ENCODE results near the gene RNF214.
"Not testable (repeated sequence)": the region's sequence is repeated elsewhere in the genome, so short reads cannot be mapped to it uniquely, and the experiment has no call there.

RNF214 gene

DNA sequence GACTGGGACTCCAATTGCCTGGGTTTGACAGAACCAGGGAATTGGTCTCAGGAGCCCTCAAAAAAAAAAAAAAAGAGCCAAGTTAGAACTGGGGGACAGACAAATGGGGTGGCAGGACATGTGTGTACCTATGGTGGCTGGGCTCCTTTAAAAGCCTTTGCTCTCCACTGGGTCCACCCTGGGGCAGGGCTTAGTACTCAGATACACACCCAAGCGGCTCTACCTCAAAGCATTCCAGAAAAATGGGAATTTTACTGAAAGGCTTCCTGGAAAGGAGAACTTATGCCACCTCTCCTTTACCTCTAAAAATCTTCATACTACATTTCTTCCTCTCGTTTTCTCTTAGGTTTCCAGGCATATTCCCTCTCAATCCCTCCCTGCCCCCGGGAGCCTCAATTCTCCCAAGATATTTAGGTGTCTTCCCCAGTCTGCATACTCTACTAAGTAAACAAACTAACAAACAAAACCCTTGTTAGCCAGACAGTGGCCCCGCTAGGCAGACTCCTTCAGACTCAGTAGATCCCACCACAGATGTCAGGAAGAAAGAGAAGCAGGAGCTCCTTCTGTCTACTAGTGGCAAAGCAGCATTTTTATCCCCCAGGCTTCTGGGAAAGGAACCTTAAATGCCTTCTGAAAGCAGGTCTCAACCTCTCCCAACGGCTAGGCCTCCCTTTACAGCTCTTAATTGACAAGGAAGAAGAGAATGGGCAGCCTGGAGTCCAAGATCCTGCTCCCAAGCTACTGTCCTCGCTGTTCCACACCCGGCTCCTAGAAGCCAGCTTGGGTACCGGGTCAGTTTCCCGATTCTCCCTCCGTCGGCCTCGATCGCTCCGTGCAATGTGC is 1.3 kb upstream of the RNF214 start:
- no peak for DNase-seq (ENCODE audit: low read depth)

DNA sequence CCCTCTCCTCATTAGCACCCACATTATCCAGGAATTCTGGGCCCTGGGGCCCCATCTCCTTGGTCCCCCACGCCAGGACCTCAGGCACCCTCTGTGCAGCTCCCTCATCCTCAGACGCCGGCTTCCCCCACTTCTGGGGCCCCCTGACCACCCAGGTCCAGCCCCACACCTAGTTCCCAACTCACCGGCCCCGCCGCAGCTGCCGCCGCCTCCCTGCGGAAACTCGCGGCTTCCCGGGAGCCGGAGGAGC is 704 bp upstream of the RNF214 start, which contains the start of gene PCSK7:
Gene PCSK7 (minus strand): TSS at position 232 of the 250 bp plus-strand sequence. CDS start 2,229 bp downstream, outside the sequence.
- no peak for DNase-seq (ENCODE audit: low read depth)

DNA sequence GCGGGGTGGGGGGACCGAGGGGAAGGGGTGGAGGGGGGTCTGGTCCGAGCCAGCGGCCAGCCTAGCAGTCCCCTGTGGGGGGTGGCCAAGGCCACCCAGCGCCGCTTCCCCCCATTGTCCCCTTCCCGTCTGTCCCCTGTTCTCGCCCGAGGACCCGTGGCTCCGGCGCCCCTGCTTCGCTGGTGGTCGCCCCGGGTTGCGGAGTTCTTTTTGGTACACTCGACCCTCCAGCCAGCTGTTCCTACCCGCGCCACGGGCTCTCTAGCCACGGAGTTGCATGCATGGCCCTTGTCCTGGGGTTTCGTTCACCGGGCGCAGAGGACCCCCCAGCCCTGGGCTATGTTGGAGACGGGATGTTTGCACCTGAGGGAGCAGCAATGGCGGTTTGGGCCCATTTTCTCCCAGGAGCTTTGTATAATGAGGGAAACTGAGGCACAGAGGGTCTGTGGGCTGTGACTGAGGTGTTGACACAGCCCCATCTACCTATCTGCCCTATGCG is 489 bp downstream of the RNF214 start:
- no peak for DNase-seq (ENCODE audit: low read depth)

DNA sequence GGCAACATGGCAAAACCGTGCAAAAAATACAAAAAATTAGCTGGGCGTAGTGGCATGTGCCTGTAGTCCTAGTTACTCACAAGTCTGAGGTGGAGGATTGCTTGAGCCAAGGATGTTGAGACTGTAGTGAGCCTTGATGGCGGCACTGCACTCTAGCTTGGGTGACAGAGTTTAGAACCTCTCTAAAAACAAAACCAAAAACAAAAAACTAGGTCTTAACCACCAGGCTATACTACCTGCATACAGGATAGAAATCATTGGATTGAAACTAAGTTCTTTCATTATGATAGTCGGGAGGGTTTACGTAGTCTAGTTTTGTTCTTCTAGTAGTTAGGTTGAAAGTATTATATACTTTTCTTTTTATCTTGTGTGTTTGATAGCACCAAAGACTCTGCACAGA is 5.8 kb downstream of the RNF214 start:
- DNase-seq (ENCODE audit: low read depth), result no peak

DNA sequence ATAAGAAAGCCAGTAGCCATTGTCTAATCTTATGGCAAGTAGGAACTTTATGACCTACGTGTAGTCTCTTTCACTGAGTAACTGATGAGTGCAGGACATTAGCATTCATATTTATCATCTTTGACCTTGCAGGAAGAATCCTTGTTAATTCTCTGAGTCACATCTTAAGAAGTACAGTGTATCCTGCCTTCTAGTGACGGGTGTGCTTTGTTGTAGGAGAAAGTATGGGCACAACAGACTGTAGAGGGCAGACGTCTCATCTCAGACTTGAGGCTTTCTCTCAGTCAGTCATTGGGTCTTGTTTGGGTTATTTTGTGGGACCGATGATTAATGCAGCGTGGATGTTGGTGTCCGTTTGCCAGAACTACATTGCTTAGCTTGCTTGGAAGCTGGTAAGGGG is 6.8 kb downstream of the RNF214 start:
- no peak for DNase-seq (ENCODE audit: low read depth)

DNA sequence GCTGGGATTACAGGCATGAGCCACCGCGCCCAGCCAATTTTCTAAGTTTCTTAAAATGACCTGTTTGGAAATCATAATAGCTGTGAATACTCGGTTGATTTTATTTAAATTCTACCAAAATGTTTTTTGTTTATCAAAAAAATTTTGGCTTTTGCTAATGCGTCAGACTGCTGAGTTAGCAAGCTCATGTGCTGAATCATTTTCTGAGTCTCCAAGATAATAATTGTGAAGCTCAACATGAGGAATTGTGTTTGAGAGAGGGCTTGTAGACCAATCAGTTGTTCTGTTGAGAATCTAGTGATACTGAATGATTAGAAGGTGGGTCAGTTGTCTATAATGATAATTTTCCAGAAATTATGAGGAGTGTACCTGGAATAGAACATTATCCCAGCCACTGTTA is 15.9 kb downstream of the RNF214 start:
- DNase-seq (ENCODE audit: low read depth), result no peak

DNA sequence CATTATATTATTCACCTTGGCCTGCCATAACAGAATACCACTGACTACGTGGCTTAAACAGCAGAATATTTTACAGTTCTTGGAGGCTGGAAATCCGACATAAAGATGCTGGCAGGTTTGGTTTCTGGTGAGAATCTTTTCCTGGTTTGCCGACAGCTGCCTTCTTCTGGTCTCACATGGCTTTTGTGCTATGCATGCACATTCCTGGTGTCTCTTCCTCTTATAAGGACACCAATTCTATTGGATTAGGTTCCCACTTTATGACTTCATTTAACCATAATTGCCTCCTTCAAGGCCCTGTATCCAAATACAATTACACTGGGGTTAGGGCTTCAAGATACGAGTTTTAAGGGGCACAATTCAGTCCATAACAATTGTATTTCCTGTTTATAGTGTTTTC is 17.1 kb downstream of the RNF214 start:
- DNase-seq (ENCODE audit: low read depth), result no peak

DNA sequence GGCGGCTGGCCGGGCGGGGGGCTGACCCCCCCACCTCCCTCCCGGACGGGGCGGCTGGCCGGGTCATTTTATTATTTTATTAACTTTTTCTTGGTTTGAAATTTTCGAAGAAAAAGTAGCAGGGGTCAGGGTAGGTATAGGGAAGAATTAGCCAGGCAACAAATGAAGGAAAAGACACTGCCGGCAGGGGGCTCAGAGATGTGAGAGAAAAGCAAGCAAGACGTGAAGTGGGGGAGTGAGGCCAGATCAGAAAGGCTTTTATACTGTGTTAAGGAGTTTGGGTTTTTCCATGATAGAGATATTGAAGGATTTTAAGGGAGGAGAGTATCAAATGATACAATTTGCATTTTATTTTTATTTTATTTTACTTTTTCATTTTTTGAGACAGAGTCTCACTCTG is 19.0 kb downstream of the RNF214 start:
- DNase-seq (ENCODE audit: low read depth), result no peak

DNA sequence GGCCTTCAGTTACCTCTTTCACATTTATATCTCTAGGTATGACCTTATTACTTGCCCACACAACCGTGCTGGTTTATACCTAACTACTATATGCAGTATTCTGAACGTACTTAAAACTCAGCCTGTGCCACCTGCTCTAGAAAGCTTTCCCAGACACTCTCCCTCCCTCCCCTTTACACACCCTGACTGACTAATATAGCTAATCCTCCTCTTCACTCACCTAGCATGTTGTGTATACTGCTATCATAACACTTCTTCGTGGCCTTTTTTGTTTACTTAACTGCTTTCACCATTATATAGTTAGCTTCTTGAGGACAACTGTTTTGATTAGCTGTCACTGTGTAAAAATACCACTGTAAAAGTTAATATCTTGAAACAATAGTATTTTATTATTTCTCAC is 23.5 kb downstream of the RNF214 start:
- DNase-seq (ENCODE audit: low read depth), result no peak

DNA sequence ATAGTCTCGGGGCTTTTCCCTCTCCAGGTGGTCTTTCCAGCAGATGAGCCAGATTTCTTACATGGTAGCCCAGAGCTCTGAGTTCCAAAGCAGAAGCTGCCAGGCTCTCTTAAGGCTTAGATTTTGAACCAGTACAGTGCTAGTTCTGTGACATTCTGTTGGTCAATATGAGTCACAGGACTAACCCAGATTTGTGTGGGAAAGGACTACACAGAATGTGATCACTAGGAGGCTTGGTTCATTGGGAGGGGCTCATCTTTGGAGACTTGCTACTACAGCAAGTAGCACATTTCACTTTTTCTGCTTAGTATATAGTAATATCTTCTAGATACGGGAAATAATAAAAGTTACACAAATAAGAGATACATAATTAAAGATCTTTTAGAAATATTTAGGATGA is 24.1 kb downstream of the RNF214 start:
- DNase-seq (ENCODE audit: low read depth), result no peak

DNA sequence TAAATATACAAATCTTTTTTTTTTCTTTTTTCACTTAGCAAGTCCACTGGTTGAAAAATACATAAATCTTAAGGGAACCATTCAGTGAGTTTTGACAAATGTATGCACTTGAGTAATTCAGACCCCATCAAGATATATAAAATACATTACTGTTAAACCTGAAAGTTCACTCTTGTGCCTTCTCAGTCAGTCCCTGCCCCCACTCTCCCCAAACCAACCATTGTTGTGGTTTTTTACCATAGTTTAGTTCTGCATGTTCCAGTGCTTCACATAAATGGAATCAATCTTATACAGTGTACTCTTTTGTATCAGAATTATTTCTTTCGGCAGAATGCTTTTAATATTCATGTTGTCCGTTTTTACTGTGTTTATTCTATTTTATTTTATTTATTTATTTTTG is 26.1 kb downstream of the RNF214 start:
- DNase-seq (ENCODE audit: low read depth), result no peak

DNA sequence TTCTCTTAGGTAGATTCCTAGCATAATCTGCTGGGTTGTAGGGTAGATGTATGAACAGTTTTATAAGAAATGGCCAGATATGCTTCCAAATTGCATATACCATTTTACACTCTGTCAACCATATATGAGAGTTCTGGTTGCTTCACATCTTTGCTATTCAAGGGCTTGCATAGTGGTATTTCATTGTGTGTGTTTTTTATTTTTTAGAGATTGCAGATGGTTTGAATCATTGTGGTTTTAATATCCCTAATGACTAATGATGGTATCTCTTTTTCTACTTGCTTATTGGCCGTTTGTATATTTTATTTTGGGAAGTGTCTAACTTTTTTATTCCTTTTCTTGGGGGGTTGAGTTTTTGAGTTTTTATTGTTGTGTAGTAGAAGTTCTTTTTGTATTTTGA is 26.9 kb downstream of the RNF214 start:
- no peak for DNase-seq (ENCODE audit: low read depth)

DNA sequence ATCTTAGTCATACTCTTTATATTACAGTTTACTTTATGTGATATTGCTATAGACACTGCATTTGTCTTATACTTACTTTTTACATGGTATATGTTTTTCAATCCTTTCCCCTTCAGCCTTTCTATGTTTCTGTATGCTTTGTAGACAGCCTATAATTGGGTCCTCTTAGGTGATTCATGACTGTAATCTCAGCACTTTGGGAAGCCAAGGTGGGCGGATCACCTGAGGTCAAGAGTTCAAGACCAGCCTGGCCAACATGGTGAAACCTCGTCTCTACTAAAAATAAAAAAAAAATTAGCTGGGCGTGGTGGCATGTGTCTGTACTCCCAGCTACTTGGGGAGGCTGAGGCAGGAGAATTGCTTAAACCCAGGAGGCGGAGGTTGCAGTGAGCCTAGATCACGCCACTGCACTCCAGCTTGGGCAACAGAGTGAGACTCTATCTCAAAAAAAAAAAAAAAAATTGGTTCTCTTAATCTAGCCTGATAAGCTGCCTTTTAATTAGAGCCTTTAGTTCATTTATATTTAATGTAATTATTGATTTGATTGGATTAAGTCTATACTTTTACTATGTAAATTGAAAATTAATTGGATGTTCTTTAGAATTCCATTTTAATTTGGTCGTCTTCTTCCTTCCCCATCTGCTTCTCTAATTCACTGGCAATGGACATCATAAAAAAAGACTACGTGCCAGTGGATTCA is 32.3 kb downstream of the RNF214 start:
- DNase-seq (ENCODE audit: low read depth), result not testable (repeated sequence)

DNA sequence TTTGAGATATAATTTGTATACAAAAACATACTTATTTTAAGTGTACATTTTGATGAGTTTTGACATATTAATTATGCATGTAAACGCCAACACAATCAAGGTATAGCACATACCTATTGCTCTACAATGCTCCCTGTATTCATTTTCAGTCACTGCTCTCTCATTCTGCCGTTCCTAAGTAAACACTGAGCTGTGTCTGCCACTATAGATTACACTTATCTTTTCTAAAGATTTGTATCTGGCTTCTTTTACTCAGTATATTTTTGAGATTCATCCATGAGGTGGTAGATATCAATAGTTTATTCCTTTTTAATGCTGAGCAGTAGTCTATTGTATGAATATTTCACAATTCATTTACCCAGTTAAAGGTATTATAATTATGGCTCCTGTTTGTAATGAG is 33.3 kb downstream of the RNF214 start:
- DNase-seq (ENCODE audit: low read depth), result no peak

DNA sequence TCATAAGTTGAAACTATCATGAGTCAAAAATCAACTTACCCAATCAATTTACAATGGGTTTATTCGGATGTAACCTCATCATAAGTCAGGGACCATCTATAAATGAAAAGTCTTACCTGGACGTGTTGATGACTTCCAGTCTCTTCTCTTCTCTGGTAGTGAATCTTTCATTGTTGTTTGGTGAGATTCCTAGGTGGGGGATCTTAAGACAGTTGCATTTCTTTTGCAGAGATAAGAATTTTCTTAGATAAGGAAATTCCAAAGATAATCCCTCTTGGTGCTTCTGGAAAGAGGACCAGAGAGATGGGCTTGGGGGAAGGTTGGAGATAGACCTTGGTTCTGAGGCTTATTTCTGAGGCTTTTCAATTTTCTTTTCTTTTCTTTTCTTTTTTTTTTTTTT is 37.4 kb downstream of the RNF214 start:
- no peak for DNase-seq (ENCODE audit: low read depth)

DNA sequence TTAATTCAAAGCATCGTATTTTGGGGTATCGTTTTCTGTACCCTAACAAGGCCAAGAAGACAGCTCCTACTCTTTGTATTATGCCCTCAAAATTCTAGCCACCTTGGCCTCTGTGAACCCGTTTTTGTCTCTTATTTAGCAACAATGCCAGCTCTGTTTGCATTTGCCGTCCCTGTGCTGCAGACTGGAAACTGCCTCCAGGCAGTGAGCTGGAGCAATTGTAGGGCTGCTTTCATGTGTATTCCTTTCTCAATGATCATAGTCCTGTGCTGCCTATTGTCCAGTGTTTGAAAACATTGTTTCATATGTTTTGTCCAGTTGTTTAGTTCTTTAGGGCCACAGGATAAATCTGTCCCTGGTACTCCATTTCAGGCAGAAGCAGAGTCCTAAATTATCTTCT is 38.7 kb downstream of the RNF214 start:
- DNase-seq (ENCODE audit: low read depth), result no peak

DNA sequence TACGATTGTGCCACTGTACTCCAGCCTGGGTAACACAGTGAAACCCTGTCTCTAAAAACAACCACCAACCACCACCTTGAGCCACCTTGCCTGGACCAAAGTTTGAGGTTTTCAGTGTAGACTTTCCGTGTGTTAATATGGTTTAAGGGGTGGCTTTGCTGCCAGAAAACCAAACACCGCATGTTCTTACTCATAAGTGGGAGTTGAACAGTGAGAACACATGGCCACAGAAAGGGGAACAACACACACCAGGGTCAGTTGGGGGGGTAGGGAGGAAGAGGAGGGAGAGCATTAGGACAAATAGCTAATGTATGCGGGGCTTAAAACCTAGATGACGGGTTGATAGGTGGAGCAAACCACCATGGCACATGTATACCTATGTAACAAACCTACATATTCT is 39.7 kb downstream of the RNF214 start:
- DNase-seq (ENCODE audit: low read depth), result not testable (repeated sequence)

DNA sequence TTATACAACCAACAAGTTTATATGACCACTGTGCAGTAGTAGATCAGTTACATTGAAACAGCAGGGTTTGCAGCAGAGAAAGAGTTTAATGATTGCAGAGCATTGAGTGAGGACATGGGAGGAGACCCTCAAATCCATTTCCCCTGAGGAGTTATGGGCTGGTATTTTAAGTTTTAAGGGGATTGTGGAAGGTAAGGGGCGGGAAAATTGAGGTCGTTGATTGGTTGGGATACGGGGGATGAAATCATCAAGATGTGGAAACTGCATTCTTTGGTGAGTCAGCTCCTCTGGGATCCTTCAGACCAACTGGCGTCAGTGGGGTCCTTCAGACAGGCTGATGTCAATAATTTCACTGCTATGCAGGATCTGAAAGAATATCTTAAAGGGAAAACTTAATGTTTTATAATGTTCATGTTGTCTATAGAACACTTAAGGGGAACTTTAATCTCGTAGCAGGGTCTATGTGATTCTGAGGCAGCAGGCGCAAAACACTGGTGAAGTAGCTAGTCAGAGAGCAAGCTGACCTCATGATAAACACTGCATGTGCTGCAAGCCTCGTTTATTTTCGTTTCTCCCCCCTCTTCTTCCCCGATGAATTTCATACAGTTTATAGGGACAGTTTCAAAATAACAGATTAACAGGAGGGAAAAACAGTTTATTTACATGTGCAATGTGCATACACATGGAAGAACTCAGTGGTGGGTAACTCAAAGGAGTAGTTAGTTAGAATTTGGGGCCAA is 41.2 kb downstream of the RNF214 start:
- DNase-seq (ENCODE audit: low read depth), result no peak

DNA sequence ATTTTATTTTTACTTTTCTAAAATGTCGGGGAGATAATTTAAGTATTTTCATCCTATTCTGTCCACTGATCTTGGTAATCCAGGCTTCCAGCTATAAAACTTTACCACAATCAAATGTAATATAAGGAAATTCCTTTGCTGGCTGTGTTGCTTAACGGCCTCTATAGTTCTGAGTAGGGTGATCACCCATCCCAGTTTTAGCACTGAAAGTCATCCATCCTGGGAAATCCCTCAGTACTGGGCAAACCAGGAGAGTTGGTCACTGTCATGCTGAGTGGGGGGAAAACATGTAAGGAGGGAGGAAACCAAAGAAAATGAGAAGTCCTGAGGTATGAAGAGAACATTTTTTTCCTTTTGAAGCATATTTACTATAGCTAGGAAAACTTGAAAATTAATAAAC is 45.9 kb downstream of the RNF214 start:
- no peak for DNase-seq (ENCODE audit: low read depth)

DNA sequence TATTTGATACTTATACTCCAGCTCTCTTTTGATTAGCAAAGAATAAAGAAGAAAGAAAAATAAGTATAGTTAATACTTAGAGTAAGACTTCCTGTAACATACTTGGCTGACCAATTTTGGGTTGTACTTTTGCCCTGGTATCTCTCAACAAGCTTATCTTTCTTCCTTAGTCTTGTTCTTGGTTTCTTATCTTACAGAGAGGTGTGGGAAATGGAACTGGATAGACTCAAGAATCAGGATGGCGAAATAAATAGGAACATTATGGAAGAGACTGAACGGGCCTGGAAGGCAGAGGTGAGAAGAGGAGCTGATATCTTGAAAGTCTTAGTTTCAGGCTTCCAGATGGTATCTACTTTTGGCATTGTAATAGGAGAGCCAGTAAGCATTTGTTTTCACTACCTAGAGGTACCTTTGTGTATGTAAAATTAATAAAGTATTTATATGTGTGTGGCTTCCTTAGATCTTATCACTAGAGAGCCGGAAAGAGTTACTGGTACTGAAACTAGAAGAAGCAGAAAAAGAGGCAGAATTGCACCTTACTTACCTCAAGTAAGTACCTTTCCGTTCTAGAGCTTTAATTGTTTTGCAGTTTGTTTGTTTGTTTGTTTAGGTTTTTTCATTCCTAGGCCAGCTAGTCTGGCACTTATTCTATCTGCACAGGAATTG is 47.4 kb downstream of the RNF214 start:
- DNase-seq (ENCODE audit: low read depth), result no peak

DNA sequence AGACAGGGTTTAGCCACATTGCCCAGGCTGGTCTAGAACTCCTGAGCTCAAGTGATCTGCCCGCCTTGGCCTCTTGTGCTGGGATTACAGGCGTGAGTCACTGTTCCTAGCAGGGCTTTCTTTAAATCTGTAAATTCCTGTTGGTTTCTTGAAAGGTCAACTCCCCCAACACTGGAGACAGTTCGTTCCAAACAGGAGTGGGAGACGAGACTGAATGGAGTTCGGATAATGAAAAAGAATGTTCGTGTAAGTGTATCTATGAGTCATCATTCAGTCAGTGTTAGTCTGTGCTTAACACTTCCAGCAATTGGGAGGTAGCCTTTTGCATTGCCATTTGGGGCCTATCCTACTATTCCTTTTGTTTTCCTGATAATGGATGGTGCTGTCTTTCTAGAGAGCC is 48.7 kb downstream of the RNF214 start:
- no peak for DNase-seq (ENCODE audit: low read depth)

DNA sequence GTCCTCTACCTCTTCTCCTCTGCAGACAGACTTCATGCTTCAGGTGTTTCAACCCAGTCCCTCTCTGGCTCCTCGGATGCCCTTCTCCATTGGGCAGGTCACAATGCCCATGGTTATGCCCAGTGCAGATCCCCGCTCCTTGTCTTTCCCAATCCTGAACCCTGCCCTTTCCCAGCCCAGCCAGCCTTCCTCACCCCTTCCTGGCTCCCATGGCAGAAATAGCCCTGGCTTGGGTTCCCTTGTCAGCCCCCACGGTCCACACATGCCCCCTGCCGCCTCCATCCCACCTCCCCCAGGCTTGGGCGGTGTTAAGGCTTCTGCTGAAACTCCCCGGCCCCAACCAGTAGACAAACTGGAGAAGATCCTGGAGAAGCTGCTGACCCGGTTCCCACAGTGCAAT is 49.4 kb downstream of the RNF214 start:
- no peak for DNase-seq (ENCODE audit: low read depth)

Data from stimulated activated CD8-positive, alpha-beta memory T cell treated with anti-CD3 and anti-CD28 coated beads, Interleukin-7, amount 100 ng/mL, for 24 hours (primary cell).